ENCODE results near the gene PRTG.
"Not testable (repeated sequence)": the region's sequence is repeated elsewhere in the genome, so short reads cannot be mapped to it uniquely, and the experiment has no call there.

PRTG gene

GRCh38 chr15:55775316-55775715, 32.4 kb upstream of the PRTG start:
- no peaks in the 10 kb centered on the region for H3K36me3 ChIP-seq (ENCODE audit: control insufficient read depth in 5 of 5, insufficient read depth in 5 of 5, low read length in 5 of 5)
- peaks cover 0 to 5% (median 2%) of the 10 kb centered on the region in 5 donors for H3K4me1 ChIP-seq (ENCODE audit: control insufficient read depth in 5 of 5, insufficient read depth in 5 of 5, low read length in 5 of 5)
- H3K9ac ChIP-seq (ENCODE audit: low read length in 5 of 5) = no peak overlapping the region
- H3K4me3 ChIP-seq (ENCODE audit: low read depth in 1 of 5, low read length in 5 of 5) = no peak overlapping the region
- H3K27me3 ChIP-seq (ENCODE audit: control insufficient read depth in 5 of 5, insufficient read depth in 4 of 5, low read length in 5 of 5) = no peaks in the 10 kb centered on the region
- H3K27ac ChIP-seq (ENCODE audit: low read depth, low read length) = no peak overlapping the region
- no peaks in the 10 kb centered on the region for H3K9me3 ChIP-seq (ENCODE audit: control insufficient read depth in 5 of 5, low read length in 5 of 5)

GRCh38 chr15:55774113-55774970, 31.4 kb upstream of the PRTG start:
- H3K36me3 ChIP-seq (ENCODE audit: control insufficient read depth in 5 of 5, insufficient read depth in 5 of 5, low read length in 5 of 5) = no peaks in the 10 kb centered on the region
- H3K27ac ChIP-seq (ENCODE audit: low read depth, low read length) = no peak overlapping the region
- H3K27me3 ChIP-seq (ENCODE audit: control insufficient read depth in 5 of 5, insufficient read depth in 4 of 5, low read length in 5 of 5) = no peaks in the 10 kb centered on the region
- no peak overlapping the region for H3K4me3 ChIP-seq (ENCODE audit: low read depth in 1 of 5, low read length in 5 of 5)
- H3K4me1 ChIP-seq (ENCODE audit: control insufficient read depth in 5 of 5, insufficient read depth in 5 of 5, low read length in 5 of 5) = peaks cover 0 to 8% (median 2%) of the 10 kb centered on the region in 5 donors
- H3K9me3 ChIP-seq (ENCODE audit: control insufficient read depth in 5 of 5, low read length in 5 of 5) = no peaks in the 10 kb centered on the region
- H3K9ac ChIP-seq (ENCODE audit: low read length in 5 of 5) = no peak overlapping the region

- Histone ChIP-seq H3K27ac (ENCODE audit: low read depth, low read length) (no peak overlapping the region), H3K9me3 (ENCODE audit: control insufficient read depth in 5 of 5, low read length in 5 of 5) (no peaks in the 10 kb centered on the region), H3K27me3 (ENCODE audit: control insufficient read depth in 5 of 5, insufficient read depth in 4 of 5, low read length in 5 of 5) (no peaks in the 10 kb centered on the region), H3K4me1 (ENCODE audit: control insufficient read depth in 5 of 5, insufficient read depth in 5 of 5, low read length in 5 of 5) (peaks cover 0 to 8% (median 2%) of the 10 kb centered on the region in 5 donors), H3K4me3 (ENCODE audit: low read depth in 1 of 5, low read length in 5 of 5) (no peak overlapping the region), H3K36me3 (ENCODE audit: control insufficient read depth in 5 of 5, insufficient read depth in 5 of 5, low read length in 5 of 5) (no peaks in the 10 kb centered on the region), H3K9ac (ENCODE audit: low read length in 5 of 5) (no peak overlapping the region)
These were observed 27.9 kb upstream of the PRTG start for GRCh38 chr15:55770806-55771205.

- Histone ChIP-seq H3K4me3 (ENCODE audit: low read depth in 1 of 5, low read length in 5 of 5) (no peak overlapping the region), H3K9ac (ENCODE audit: low read length in 5 of 5) (no peak overlapping the region), H3K27me3 (ENCODE audit: control insufficient read depth in 5 of 5, insufficient read depth in 4 of 5, low read length in 5 of 5) (no peaks in the 10 kb centered on the region), H3K36me3 (ENCODE audit: control insufficient read depth in 5 of 5, insufficient read depth in 5 of 5, low read length in 5 of 5) (no peaks in the 10 kb centered on the region), H3K27ac (ENCODE audit: low read depth, low read length) (no peak overlapping the region), H3K9me3 (ENCODE audit: control insufficient read depth in 5 of 5, low read length in 5 of 5) (no peaks in the 10 kb centered on the region), H3K4me1 (ENCODE audit: control insufficient read depth in 5 of 5, insufficient read depth in 5 of 5, low read length in 5 of 5) (peaks cover 0 to 7% (median 2%) of the 10 kb centered on the region in 5 donors)
These were observed 27.3 kb upstream of the PRTG start for GRCh38 chr15:55770261-55770660.

- no peaks in the 10 kb centered on the region for H3K9me3 ChIP-seq (ENCODE audit: control insufficient read depth in 5 of 5, low read length in 5 of 5)
- H3K27me3 ChIP-seq (ENCODE audit: control insufficient read depth in 5 of 5, insufficient read depth in 4 of 5, low read length in 5 of 5) = no peaks in the 10 kb centered on the region
- no peaks in the 10 kb centered on the region for H3K36me3 ChIP-seq (ENCODE audit: control insufficient read depth in 5 of 5, insufficient read depth in 5 of 5, low read length in 5 of 5)
- H3K27ac ChIP-seq (ENCODE audit: low read depth, low read length) = no peak overlapping the region
- H3K9ac ChIP-seq (ENCODE audit: low read length in 5 of 5) = no peak overlapping the region
- no peak overlapping the region for H3K4me3 ChIP-seq (ENCODE audit: low read depth in 1 of 5, low read length in 5 of 5)
- H3K4me1 ChIP-seq (ENCODE audit: control insufficient read depth in 5 of 5, insufficient read depth in 5 of 5, low read length in 5 of 5) = peaks cover 0 to 5% (median 2%) of the 10 kb centered on the region in 5 donors
These were observed 25.8 kb upstream of the PRTG start for GRCh38 chr15:55768670-55769185.

GRCh38 chr15:55766676-55767075, 23.7 kb upstream of the PRTG start:
- H3K27ac ChIP-seq (ENCODE audit: low read depth, low read length) = no peak overlapping the region

GRCh38 chr15:55764398-55764797, 21.4 kb upstream of the PRTG start:
- H3K4me1 ChIP-seq (ENCODE audit: control insufficient read depth in 5 of 5, insufficient read depth in 5 of 5, low read length in 5 of 5) = no peaks in the 10 kb centered on the region
- no peaks in the 10 kb centered on the region for H3K27me3 ChIP-seq (ENCODE audit: control insufficient read depth in 5 of 5, insufficient read depth in 4 of 5, low read length in 5 of 5)
- no peak overlapping the region for H3K9ac ChIP-seq (ENCODE audit: low read length in 5 of 5)
- no peaks in the 10 kb centered on the region for H3K36me3 ChIP-seq (ENCODE audit: control insufficient read depth in 5 of 5, insufficient read depth in 5 of 5, low read length in 5 of 5)
- no peak overlapping the region for H3K27ac ChIP-seq (ENCODE audit: low read depth, low read length)
- H3K4me3 ChIP-seq (ENCODE audit: low read depth in 1 of 5, low read length in 5 of 5) = no peak overlapping the region
- H3K9me3 ChIP-seq (ENCODE audit: control insufficient read depth in 5 of 5, low read length in 5 of 5) = no peaks in the 10 kb centered on the region

More at GRCh38 chr15:55766676-55767075, 23.7 kb upstream of the PRTG start:
- Histone ChIP-seq H3K36me3 (ENCODE audit: control insufficient read depth in 5 of 5, insufficient read depth in 5 of 5, low read length in 5 of 5) (no peaks in the 10 kb centered on the region), H3K9ac (ENCODE audit: low read length in 5 of 5) (no peak overlapping the region), H3K4me1 (ENCODE audit: control insufficient read depth in 5 of 5, insufficient read depth in 5 of 5, low read length in 5 of 5) (peaks cover 0 to 5% (median 2%) of the 10 kb centered on the region in 5 donors), H3K4me3 (ENCODE audit: low read depth in 1 of 5, low read length in 5 of 5) (no peak overlapping the region), H3K9me3 (ENCODE audit: control insufficient read depth in 5 of 5, low read length in 5 of 5) (no peaks in the 10 kb centered on the region), H3K27me3 (ENCODE audit: control insufficient read depth in 5 of 5, insufficient read depth in 4 of 5, low read length in 5 of 5) (no peaks in the 10 kb centered on the region)

- H3K36me3 ChIP-seq (ENCODE audit: control insufficient read depth in 5 of 5, insufficient read depth in 5 of 5, low read length in 5 of 5) = no peaks in the 10 kb centered on the region
- no peaks in the 10 kb centered on the region for H3K9me3 ChIP-seq (ENCODE audit: control insufficient read depth in 5 of 5, low read length in 5 of 5)
- H3K4me3 ChIP-seq (ENCODE audit: low read depth in 1 of 5, low read length in 5 of 5) = no peak overlapping the region
- no peaks in the 10 kb centered on the region for H3K4me1 ChIP-seq (ENCODE audit: control insufficient read depth in 5 of 5, insufficient read depth in 5 of 5, low read length in 5 of 5)
- no peak overlapping the region for H3K27ac ChIP-seq (ENCODE audit: low read depth, low read length)
- H3K9ac ChIP-seq (ENCODE audit: low read length in 5 of 5) = no peak overlapping the region
- H3K27me3 ChIP-seq (ENCODE audit: control insufficient read depth in 5 of 5, insufficient read depth in 4 of 5, low read length in 5 of 5) = no peaks in the 10 kb centered on the region
These were observed 15.6 kb upstream of the PRTG start for GRCh38 chr15:55758580-55758986.

- not testable (repeated sequence) for H3K4me1 ChIP-seq (ENCODE audit: control insufficient read depth in 5 of 5, insufficient read depth in 5 of 5, low read length in 5 of 5); H3K27ac ChIP-seq (ENCODE audit: low read depth, low read length); H3K9me3 ChIP-seq (ENCODE audit: control insufficient read depth in 5 of 5, low read length in 5 of 5); H3K9ac ChIP-seq (ENCODE audit: low read length in 5 of 5); H3K4me3 ChIP-seq (ENCODE audit: low read depth in 1 of 5, low read length in 5 of 5); H3K36me3 ChIP-seq (ENCODE audit: control insufficient read depth in 5 of 5, insufficient read depth in 5 of 5, low read length in 5 of 5); H3K27me3 ChIP-seq (ENCODE audit: control insufficient read depth in 5 of 5, insufficient read depth in 4 of 5, low read length in 5 of 5)
These were observed 10.5 kb upstream of the PRTG start for GRCh38 chr15:55753433-55753832.

GRCh38 chr15:55750706-55751105, 7.8 kb upstream of the PRTG start:
- Histone ChIP-seq H3K4me3 (ENCODE audit: low read depth in 1 of 5, low read length in 5 of 5) (no peak overlapping the region), H3K27me3 (ENCODE audit: control insufficient read depth in 5 of 5, insufficient read depth in 4 of 5, low read length in 5 of 5) (no peaks in the 10 kb centered on the region), H3K9ac (ENCODE audit: low read length in 5 of 5) (no peak overlapping the region), H3K9me3 (ENCODE audit: control insufficient read depth in 5 of 5, low read length in 5 of 5) (no peaks in the 10 kb centered on the region), H3K4me1 (ENCODE audit: control insufficient read depth in 5 of 5, insufficient read depth in 5 of 5, low read length in 5 of 5) (no peaks in the 10 kb centered on the region), H3K27ac (ENCODE audit: low read depth, low read length) (no peak overlapping the region), H3K36me3 (ENCODE audit: control insufficient read depth in 5 of 5, insufficient read depth in 5 of 5, low read length in 5 of 5) (no peaks in the 10 kb centered on the region)

Data from subcutaneous abdominal adipose tissue (tissue), 5 donors.